Uterus (tissue), 2 donors: ENCODE measurements around the gene MRPS7.

Source experiments
- POLR2A ChIP-seq, 2 donors: fragments of 450-650 bp; IDR thresholded peaks; one replicate each; pipeline ENCODE4 v1.6.1; 2016; ENCODE audit warnings: antibody characterized with exemption in 2 of 2, mild to moderate bottlenecking in 1 of 2, moderate library complexity in 1 of 2
- TF ChIP-seq, protein P1 (sequence below), 4 experiments: fragments of 200-600 bp in 2 of 4; fragments of 450-650 bp in 2 of 4; sonication (generic) in 2 of 4; IDR thresholded peaks; one replicate each; pipeline ENCODE4 v1.5.1; 2016 to 2019; ENCODE audit warnings: antibody characterized with exemption in 4 of 4, mild to moderate bottlenecking in 2 of 4, moderate library complexity in 1 of 4

DNA sequence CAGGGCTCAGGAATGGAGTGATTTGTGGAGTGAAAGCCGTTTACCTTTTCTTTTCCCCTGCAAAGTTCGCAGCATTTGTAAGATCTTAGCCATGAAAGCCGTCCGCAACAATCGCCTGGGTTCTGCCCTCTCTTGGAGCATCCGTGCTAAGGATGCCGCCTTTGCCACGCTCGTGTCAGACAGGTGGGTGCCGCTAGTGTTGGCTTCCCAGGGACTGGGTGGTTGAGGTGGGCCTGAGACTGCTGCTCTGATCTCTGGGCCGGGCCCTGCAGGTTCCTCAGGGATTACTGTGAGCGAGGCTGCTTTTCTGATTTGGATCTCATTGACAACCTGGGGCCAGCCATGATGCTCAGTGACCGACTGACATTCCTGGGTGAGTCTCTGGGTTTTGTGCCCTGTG, 28.9 kb upstream of the MRPS7 start:
- TF ChIP-seq POLR2A (IDR thresholded peaks at IDR 0.05) = no peak
- TF ChIP-seq, protein P1, sequence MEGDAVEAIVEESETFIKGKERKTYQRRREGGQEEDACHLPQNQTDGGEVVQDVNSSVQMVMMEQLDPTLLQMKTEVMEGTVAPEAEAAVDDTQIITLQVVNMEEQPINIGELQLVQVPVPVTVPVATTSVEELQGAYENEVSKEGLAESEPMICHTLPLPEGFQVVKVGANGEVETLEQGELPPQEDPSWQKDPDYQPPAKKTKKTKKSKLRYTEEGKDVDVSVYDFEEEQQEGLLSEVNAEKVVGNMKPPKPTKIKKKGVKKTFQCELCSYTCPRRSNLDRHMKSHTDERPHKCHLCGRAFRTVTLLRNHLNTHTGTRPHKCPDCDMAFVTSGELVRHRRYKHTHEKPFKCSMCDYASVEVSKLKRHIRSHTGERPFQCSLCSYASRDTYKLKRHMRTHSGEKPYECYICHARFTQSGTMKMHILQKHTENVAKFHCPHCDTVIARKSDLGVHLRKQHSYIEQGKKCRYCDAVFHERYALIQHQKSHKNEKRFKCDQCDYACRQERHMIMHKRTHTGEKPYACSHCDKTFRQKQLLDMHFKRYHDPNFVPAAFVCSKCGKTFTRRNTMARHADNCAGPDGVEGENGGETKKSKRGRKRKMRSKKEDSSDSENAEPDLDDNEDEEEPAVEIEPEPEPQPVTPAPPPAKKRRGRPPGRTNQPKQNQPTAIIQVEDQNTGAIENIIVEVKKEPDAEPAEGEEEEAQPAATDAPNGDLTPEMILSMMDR (IDR thresholded peaks at IDR 0.05) = no peak
